Dedifferentiated amniotic fluid mesenchymal stem cell (primary cell): ENCODE measurements around the gene ZFP69B.

Source experiments
- DNase-seq: peaks from one replicate; pipeline ENCODE4 v3.0.0-alpha.2; 2016; ENCODE audit errors: extremely low spot score

The ZFP69B gene

DNA sequence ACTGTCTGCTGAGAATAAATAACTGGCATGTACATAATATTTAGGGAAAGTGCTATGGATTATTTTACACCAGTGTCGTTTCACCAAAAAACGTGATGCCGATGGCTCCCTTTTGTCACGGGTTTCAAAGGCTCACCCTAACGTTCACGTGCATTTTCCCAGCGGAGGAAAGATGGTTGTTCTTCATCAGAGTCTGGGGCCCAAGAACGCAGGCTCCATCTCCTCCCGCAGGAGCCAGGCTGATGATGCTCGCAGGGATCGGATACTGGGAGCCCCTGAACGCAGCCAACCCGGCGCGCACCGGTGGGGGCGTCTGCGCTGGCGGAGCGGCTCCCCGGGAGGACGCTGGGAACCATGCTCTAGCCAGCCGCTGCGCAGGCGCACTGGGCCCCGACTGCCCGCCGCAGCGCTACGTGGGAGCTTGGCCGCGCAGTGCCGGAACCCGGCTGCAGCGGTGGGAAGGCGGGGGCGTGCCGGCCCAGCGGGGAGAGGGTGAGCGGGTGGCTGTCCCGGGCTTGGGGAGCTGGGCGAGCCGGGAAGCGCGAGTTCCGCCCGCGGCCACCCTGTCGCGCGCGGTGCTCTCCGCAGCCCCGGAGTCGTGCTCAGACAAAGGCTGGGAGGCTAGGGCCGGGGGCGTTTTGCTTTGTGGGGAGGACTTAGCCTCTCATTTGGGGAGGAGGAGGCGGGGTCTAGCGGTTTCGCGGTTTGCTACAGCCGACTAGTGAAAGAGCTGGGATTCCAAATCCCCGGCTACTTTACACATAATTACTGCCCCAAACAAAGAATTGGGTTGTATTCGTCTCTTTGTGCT lies at the start of gene ZFP69B:
TSS of gene ZFP69B (plus strand) at position 793 of the 811 bp plus-strand sequence. CDS start 486 bp downstream, outside the sequence.
- DNase-seq, result peak; percentile 83

GRCh38 chr1:40401473-40402201 lies 48.6 kb upstream of the ZFP69B start:
- no peak for DNase-seq

GRCh38 chr1:40404670-40405462 lies 45.4 kb upstream of the ZFP69B start:
- DNase-seq, result no peak

- no peak for DNase-seq
Measured at GRCh38 chr1:40405812-40406211, 44.5 kb upstream of the ZFP69B start.

GRCh38 chr1:40407453-40407852 lies 42.8 kb upstream of the ZFP69B start:
- no peak for DNase-seq

DNA sequence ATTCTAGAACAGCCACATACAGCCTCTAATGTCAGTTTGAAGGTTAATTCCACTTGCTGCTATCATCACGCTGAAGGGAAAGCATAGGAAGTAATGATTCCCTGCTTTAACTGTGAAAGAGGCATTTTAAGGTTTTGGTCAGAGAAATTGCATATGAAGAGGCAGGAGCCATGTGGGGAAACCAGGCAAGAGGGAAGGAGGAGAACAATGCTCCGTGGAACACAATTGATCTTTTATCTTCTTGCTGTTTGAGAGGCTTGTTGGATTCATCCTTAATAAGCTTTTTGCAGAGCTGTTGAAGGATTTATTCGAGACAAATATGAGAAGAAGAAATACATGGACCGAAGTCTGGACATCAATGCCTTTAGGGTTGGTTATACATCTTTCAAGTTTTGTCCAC lies 40.8 kb upstream of the ZFP69B start:
- no peak for DNase-seq

DNA sequence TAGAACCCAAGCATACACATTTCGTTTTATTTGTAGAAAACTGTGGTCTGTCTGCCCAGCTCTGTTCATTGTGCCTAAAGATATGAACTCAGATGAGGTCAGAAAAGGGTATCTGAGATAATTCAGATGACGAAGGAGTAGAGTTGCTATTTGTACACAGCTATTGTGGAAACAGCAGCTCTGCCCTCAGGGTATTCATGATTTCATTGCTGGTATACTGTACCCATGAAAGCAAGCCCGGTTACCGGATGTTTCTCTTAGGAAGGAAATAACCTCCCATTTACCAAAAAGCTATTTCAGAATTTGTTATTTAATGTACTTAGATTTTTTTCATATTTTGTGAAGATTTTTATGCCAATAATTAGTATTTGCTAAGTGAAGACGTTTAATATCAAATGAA lies 39.0 kb upstream of the ZFP69B start:
- no peak for DNase-seq

DNA sequence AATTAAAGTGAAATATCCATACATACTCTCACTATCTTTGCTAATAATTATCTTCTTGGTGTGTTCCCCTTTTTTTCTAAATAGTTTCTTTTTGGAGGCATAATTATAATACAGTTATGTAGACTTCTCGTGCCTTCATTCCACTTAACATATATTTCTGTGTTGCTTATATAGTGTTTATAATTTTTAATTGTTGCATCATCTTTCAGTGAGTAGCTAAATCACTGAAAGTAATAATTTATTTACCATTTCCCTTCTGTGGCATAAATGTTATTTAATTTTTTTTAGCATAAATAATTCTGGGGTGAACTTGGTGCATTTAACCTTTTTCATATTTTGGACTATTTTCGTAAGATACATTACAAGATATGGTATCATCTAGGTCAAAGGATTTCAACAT lies 38.4 kb upstream of the ZFP69B start:
- DNase-seq, result no peak

GRCh38 chr1:40413527-40414252 lies 36.6 kb upstream of the ZFP69B start:
- no peak for DNase-seq

GRCh38 chr1:40414331-40414730 lies 35.9 kb upstream of the ZFP69B start:
- DNase-seq, result no peak

- DNase-seq, result no peak
Measured at GRCh38 chr1:40416709-40417108, 33.6 kb upstream of the ZFP69B start.

- DNase-seq, result no peak
Measured at GRCh38 chr1:40421431-40422384, 28.6 kb upstream of the ZFP69B start.

DNA sequence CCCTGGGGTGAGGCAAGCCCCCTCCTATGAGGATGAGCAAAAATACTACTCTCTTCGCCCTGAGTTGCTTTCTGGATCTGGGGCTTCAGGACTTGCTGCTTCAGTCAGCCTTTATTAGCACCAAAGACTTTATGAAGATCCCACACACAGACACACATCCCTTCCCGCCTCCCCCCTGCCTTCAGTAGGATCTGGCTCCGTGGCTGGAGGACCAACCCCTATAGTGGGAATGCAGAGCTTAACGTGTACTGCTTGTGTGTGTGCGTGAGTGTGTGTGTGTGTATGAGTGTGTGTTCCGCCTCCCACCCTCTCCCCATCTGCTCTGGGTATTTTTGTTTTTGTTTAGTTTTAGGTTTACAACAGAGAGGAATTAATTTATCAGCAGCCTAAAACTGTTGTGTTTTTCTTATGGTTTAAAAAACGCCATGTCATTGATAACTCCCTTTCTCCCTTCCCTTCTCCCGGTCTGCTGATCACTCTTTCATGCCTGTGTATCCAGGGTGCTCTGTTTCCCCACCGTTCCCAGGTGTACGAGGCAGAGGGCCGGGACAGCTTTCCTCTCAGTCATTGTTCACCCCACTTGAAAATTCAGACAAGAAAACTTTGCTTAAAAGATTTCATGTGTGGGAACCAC lies 27.5 kb upstream of the ZFP69B start:
- no peak for DNase-seq

DNA sequence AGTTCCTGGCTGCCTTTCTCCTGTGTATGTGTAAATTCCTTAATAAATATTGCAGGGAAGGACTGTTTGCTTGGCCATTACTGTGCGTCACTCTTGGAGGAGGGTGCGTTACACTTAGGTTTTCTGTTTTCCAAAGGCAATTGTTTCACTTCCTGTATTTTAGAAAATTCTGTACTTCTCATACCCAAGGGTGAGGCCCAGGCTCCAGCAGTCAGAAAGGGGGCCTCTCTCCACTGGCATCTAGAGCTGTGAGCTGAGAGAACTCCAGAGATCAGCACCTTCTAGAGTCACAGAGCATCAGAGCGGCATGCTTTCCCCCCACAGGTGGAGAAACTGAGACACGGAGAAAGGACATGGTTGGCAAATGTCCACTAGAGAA lies 27.0 kb upstream of the ZFP69B start:
- DNase-seq, result no peak

- no peak for DNase-seq
Measured at GRCh38 chr1:40423951-40424618, 26.2 kb upstream of the ZFP69B start.

GRCh38 chr1:40425198-40425597 lies 25.1 kb upstream of the ZFP69B start:
- no peak for DNase-seq

GRCh38 chr1:40431385-40431784 lies 18.9 kb upstream of the ZFP69B start:
- no peak for DNase-seq

GRCh38 chr1:40432644-40433390 lies 17.5 kb upstream of the ZFP69B start:
- DNase-seq, result no peak

GRCh38 chr1:40435471-40435870 lies 14.8 kb upstream of the ZFP69B start:
- DNase-seq, result no peak
